22Rv1 (cell line): ENCODE results near the gene FBXO28.

Source experiments
- H3K27ac ChIP-seq: fragments of 450-650 bp; 2 replicates; pipeline ENCODE4 v1.5.1; 2017
- ZFX ChIP-seq: fragments of 450-650 bp; IDR thresholded peaks from 2 replicates; pipeline ENCODE4 v1.6.1; 2017; ENCODE audit warnings: antibody characterized with exemption, borderline replicate concordance
- TF ChIP-seq, protein P1 (sequence below): fragments of 450-650 bp; IDR thresholded peaks from 2 replicates; pipeline ENCODE4 v1.5.1; 2017; ENCODE audit warnings: mild to moderate bottlenecking

FBXO28 gene, protein sequence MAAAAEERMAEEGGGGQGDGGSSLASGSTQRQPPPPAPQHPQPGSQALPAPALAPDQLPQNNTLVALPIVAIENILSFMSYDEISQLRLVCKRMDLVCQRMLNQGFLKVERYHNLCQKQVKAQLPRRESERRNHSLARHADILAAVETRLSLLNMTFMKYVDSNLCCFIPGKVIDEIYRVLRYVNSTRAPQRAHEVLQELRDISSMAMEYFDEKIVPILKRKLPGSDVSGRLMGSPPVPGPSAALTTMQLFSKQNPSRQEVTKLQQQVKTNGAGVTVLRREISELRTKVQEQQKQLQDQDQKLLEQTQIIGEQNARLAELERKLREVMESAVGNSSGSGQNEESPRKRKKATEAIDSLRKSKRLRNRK

DNA sequence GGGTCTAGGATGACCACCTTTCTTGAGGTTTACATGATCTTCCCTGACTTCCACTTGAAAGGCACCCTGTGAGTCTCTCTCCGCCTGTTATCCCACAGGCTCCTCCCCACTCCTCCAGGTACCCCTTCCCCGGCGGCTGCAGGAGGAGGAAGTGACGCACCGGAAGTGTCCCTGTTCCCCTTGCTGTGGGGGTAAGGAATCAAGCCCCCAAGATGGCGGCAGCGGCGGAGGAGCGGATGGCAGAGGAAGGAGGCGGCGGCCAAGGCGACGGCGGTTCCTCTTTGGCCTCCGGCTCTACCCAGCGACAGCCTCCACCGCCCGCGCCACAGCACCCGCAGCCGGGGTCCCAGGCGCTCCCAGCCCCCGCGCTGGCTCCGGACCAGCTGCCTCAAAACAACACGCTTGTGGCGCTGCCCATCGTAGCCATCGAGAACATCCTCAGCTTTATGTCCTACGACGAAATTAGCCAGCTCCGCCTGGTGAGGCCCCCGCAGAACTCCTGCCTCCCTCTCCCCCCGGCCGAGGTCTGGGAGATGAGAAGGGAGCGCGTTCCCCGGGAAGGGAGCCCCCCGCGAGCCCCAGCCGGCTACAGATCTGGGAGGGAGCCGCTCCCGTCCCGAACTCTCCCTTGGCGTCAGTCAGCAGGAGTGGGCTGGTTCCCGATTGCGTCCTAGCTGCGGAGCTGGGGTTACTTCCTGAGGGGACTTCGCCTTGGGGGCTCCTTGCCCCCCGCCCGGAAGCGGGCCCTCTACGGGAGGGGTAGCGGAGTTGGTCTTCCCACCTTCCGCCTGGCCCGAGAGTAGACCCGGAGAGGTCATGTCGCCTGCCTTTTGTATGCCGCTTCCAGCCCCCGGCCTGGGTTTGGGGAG lies at the start of gene FBXO28:
Gene FBXO28 (plus strand): TSS at position 194 of the 869 bp plus-strand sequence. CDS start 19 bp downstream, at position 213.
- H3K27ac ChIP-seq, result peak within 1 kb of the TSS; percentile 68

DNA sequence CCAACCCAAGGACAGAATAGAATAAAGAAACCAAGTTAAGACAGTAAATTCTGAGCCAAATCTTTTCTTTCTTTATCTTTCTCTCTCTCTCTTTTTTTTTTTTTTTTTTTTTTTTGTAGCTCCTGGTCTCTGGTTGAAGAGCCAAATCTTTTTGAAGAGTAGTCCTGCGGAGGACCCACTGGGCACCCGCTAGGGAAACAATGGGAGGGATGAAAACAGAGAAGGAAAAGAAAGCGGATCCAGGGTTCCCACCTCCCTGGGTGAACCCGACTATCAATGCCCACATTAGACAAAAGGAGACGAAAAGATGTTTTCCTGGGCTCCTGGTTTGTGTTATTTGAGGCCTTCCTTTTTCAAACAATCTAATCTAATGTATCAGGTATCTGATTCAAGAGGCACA lies 49.8 kb upstream of the FBXO28 start:
- H3K27ac ChIP-seq, result no peak overlapping the region
- no peak for TF ChIP-seq ZFX
- TF ChIP-seq, protein P1, sequence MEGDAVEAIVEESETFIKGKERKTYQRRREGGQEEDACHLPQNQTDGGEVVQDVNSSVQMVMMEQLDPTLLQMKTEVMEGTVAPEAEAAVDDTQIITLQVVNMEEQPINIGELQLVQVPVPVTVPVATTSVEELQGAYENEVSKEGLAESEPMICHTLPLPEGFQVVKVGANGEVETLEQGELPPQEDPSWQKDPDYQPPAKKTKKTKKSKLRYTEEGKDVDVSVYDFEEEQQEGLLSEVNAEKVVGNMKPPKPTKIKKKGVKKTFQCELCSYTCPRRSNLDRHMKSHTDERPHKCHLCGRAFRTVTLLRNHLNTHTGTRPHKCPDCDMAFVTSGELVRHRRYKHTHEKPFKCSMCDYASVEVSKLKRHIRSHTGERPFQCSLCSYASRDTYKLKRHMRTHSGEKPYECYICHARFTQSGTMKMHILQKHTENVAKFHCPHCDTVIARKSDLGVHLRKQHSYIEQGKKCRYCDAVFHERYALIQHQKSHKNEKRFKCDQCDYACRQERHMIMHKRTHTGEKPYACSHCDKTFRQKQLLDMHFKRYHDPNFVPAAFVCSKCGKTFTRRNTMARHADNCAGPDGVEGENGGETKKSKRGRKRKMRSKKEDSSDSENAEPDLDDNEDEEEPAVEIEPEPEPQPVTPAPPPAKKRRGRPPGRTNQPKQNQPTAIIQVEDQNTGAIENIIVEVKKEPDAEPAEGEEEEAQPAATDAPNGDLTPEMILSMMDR, result no peak

More for the DNA sequence above, at the start of gene FBXO28:
- TF ChIP-seq, protein P1, result no peak
- TF ChIP-seq ZFX, result no peak

DNA sequence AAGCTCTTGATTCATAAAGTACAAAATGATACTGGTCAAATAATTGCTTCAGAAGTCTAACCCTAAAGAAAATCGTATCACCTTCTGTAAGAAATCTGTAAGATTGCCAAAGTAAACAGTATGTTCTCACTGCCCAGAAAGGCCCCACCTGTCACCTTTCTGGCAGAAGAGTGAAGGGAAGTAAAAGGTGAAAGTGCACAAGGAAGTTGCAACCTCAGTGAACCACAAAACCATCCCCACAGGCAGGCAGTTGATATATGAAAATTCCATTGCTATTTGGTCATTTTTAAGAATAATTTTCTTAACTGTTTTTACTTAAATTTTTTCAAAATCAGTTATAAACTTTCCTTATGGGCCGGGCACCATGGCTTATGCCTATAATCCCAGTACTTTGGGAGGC lies 48.5 kb upstream of the FBXO28 start:
- no peak for TF ChIP-seq ZFX
- TF ChIP-seq, protein P1, result no peak
- no peak overlapping the region for H3K27ac ChIP-seq

DNA sequence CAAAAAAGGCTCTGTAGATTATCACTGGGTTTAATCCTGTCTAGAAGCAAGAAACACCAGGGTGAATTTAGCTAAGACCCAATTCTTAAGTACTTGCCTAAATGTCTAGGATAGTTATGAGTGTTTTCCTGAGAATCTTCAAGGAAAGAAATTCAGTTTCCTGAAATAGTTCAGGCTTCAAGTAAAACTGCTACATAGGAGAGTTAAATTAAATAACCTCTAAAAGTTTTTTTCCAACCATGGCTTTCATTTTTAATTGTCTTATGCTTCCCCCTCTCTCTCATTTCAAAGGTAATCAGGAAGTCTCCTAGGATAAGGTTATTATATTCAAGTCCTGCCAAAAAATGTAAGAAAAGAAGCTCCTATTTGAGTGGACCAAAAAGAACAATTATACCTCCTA lies 46.7 kb upstream of the FBXO28 start:
- no peak overlapping the region for H3K27ac ChIP-seq
- TF ChIP-seq, protein P1, result no peak
- TF ChIP-seq ZFX, result no peak

DNA sequence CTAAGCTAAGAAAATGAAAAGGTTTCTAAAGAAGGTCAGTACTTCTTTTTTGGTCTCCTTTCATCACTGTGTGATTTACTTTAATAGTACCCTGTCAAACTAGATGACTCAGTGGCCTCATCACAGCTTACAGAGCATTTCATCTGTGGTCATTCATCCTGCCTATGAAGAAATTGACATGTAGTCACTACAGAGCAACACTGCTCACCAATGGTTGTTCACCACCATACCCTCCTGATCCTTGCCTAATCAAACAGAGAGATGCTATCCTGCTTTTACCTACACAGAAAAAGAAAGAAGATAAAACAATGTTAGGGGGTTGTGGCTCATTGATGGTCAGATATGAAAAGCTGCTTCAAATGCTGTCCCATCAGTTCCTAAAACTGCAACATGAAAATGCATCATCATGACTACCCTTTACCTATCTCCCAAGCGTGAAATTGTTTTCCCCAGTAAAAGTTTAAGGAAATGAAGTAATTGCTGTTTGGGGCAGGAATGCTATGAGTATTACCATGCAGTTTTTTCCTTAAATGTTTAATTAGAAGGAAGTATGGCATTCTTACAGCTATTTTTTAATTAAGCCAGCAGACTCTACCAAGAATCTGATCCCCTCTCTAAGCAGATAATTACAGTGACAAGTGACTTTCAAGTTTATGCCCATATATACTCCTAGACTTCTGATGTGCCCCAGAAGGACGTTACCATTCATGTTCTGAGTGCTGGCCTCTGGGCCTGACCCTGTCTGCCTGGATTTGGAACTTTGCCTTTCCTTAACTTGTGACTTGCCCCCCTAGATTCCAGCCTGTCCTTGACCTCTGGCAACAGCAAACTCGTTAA lies 46.1 kb upstream of the FBXO28 start:
- no peak overlapping the region for H3K27ac ChIP-seq
- TF ChIP-seq, protein P1, result no peak
- no peak for TF ChIP-seq ZFX

DNA sequence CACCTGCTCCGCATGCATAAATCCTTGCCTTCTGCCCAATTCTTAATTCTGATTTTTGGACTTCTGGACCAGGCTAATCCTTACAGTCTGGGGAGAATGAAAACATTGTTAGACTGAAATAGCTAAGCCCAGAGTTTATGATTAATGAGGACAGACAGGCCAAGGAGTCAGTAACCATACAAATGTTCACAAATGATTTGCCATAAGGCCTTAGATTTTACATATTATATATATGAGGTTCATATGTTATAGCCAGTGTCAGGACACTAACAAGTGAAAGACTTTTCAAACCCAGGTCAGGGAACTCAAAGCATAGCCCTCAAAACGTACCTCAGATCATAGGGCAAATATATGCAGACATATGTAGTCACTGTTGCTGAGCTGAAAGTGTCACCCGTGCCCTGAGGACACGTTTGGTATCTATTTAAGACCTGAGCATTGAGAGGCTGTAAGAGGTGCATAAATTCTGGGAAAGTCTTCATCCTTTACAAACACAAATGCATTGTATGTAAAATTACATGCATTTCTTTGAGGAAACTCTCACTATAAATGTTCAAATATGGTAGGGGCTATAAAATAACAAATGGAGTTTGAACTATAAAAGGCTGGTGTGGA lies 45.3 kb upstream of the FBXO28 start:
- TF ChIP-seq, protein P1, result no peak
- TF ChIP-seq ZFX, result no peak
- H3K27ac ChIP-seq, result no peak overlapping the region
